C4-2B (cell line): Measurements from ENCODE around the gene GLT1D1.

Source experiments
- CTCF ChIP-seq: fragments of 450-650 bp; conservative IDR thresholded peaks from 2 replicates; pipeline ENCODE4 v1.5.1; 2017; ENCODE audit warnings: mild to moderate bottlenecking
- ZFX ChIP-seq: fragments of 450-650 bp; IDR thresholded peaks from 2 replicates; pipeline ENCODE4 v1.6.1; 2017

- no peak for TF ChIP-seq CTCF
- no peak for TF ChIP-seq ZFX
Observed at GRCh38 chr12:128833418-128833817, 19.9 kb upstream of the GLT1D1 start.
